HG03558 (cell line): ENCODE results near the gene LRRC49.
A peak's percentile ranks its signal among the peaks of the same experiment; 100 is the strongest.
"Not testable (repeated sequence)": the region's sequence is repeated elsewhere in the genome, so short reads cannot be mapped to it uniquely, and the experiment has no call there.

Source experiments
- ATAC-seq: cut with Tn5 transposase; IDR thresholded peaks from one replicate; pipeline ENCODE4 v1.9.1; 2021; ENCODE audit warnings: moderate number of reproducible peaks; ENCODE audit not compliant: unreplicated experiment; ENCODE audit errors: extremely low read depth

The LRRC49 gene

GRCh38 chr15:70892002-70892911, at the start of gene LRRC49, which contains the start of gene THAP10:
Gene LRRC49, plus strand, starts transcription at chr15:70892826. Its CDS starts 69 bp downstream, at chr15:70892895.
Gene THAP10, minus strand, starts transcription at chr15:70892433. Its CDS starts 161 bp downstream, at chr15:70892272.
- ATAC-seq, result peak; percentile 52

- no peak for ATAC-seq
These were observed 46.8 kb upstream of the LRRC49 start for GRCh38 chr15:70845602-70846360.

GRCh38 chr15:70851889-70852288, 40.7 kb upstream of the LRRC49 start:
- no peak for ATAC-seq

GRCh38 chr15:70852501-70853317, 39.9 kb upstream of the LRRC49 start:
- ATAC-seq, result no peak

GRCh38 chr15:70853318-70853972, 39.2 kb upstream of the LRRC49 start:
- ATAC-seq, result no peak

- ATAC-seq, result no peak
These were observed 38.5 kb upstream of the LRRC49 start, which contains the start of gene LARP6 for GRCh38 chr15:70853973-70854665. Gene LARP6, minus strand, starts transcription at chr15:70854157. Its CDS starts 69 bp downstream, at chr15:70854088.

GRCh38 chr15:70854666-70854976, 38.0 kb upstream of the LRRC49 start:
- ATAC-seq, result no peak

- no peak for ATAC-seq
These were observed 36.9 kb upstream of the LRRC49 start for GRCh38 chr15:70855764-70856163.

- ATAC-seq, result no peak
These were observed 36.3 kb upstream of the LRRC49 start for GRCh38 chr15:70856177-70856883.

GRCh38 chr15:70856884-70857561, 35.6 kb upstream of the LRRC49 start:
- ATAC-seq, result no peak

- ATAC-seq, result no peak
These were observed 34.9 kb upstream of the LRRC49 start for GRCh38 chr15:70857562-70858285.

GRCh38 chr15:70858614-70859321, 33.9 kb upstream of the LRRC49 start:
- ATAC-seq, result not testable (repeated sequence)

- ATAC-seq, result no peak
These were observed 33.2 kb upstream of the LRRC49 start for GRCh38 chr15:70859322-70859908.

GRCh38 chr15:70859998-70860397, 32.6 kb upstream of the LRRC49 start:
- ATAC-seq, result no peak

- ATAC-seq, result no peak
These were observed 29.0 kb upstream of the LRRC49 start for GRCh38 chr15:70863450-70864218.
